Activated CD4-positive, alpha-beta T cell treated with anti-CD3 and anti-CD28 coated beads, Interleukin-2, amount 50 U/mL, for 16 hours (primary cell): ENCODE results near the gene MOV10L1.
"Not testable (repeated sequence)": the region's sequence is repeated elsewhere in the genome, so short reads cannot be mapped to it uniquely, and the experiment has no call there.

Experiments
- DNase-seq: peaks from one replicate; pipeline ENCODE4 v3.0.0-alpha.2; 2020

Gene MOV10L1

GRCh38 chr22:50139843-50140415 is 50.1 kb downstream of the MOV10L1 start:
- no peak for DNase-seq

- DNase-seq, result no peak
Observed at GRCh38 chr22:50140615-50141014, 50.8 kb downstream of the MOV10L1 start.

- DNase-seq, result no peak
Observed at GRCh38 chr22:50141462-50141861, 51.7 kb downstream of the MOV10L1 start.

GRCh38 chr22:50141891-50142363 is 52.1 kb downstream of the MOV10L1 start:
- no peak for DNase-seq

GRCh38 chr22:50143096-50143495 is 53.3 kb downstream of the MOV10L1 start:
- no peak for DNase-seq

GRCh38 chr22:50144005-50144614 is 54.3 kb downstream of the MOV10L1 start:
- no peak for DNase-seq

GRCh38 chr22:50145721-50146438 is 56.1 kb downstream of the MOV10L1 start:
- DNase-seq, result no peak

- no peak for DNase-seq
Observed at GRCh38 chr22:50146439-50147238, 56.8 kb downstream of the MOV10L1 start.

GRCh38 chr22:50147258-50148165 is 57.7 kb downstream of the MOV10L1 start:
- DNase-seq, result not testable (repeated sequence)

GRCh38 chr22:50148166-50148500 is 58.3 kb downstream of the MOV10L1 start:
- no peak for DNase-seq

GRCh38 chr22:50148991-50149721 is 59.4 kb downstream of the MOV10L1 start:
- DNase-seq, result peak; percentile 76

- DNase-seq, result no peak
Observed at GRCh38 chr22:50150161-50151129, 60.6 kb downstream of the MOV10L1 start.

- DNase-seq, result no peak
Observed at GRCh38 chr22:50151571-50152537, 62.0 kb downstream of the MOV10L1 start.

GRCh38 chr22:50153056-50153755 is 63.4 kb downstream of the MOV10L1 start:
- no peak for DNase-seq

GRCh38 chr22:50153756-50154140 is 63.9 kb downstream of the MOV10L1 start:
- no peak for DNase-seq

GRCh38 chr22:50157709-50158375 is 68.0 kb downstream of the MOV10L1 start:
- DNase-seq, result no peak

- no peak for DNase-seq
Observed at GRCh38 chr22:50160947-50161346, 71.1 kb downstream of the MOV10L1 start.
